Measurements from ENCODE around the gene CREB5.
"Not testable (repeated sequence)": the region's sequence is repeated elsewhere in the genome, so short reads cannot be mapped to it uniquely, and the experiment has no call there.

Gene CREB5

DNA sequence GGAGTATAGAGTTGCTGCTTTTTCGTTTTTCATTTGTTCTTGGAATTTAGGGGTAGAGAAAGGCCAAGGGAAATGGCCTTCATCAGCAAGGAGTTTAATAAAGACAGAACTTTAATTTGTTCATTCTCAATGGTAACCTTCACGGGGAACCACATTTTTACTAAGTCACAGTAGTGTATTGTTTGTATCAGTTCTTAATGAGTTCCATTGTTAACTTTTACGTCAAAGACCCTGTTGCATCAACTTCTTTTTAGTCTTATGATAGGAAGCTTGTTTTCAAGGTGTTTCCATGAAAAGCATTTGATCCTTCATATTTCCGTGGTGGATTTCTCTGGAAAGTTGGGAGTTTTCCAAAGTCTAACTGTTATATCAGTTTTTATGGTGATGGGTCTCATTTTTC lies 169.9 kb downstream of the CREB5 start:
- no peak for DNase-seq (ENCODE audit: low spot score)

GRCh38 chr7:28584235-28584634 lies 171.9 kb downstream of the CREB5 start:
- DNase-seq (ENCODE audit: low spot score), result no peak

GRCh38 chr7:28586736-28587135 lies 174.4 kb downstream of the CREB5 start:
- no peak for DNase-seq (ENCODE audit: low spot score)

- DNase-seq (ENCODE audit: low spot score), result peak; percentile 29
Observed at GRCh38 chr7:28587211-28587610, 174.9 kb downstream of the CREB5 start.

GRCh38 chr7:28588602-28589001 lies 176.3 kb downstream of the CREB5 start:
- DNase-seq (ENCODE audit: low spot score), result no peak

GRCh38 chr7:28591041-28591674 lies 178.8 kb downstream of the CREB5 start:
- DNase-seq (ENCODE audit: low spot score), result no peak

- no peak for DNase-seq (ENCODE audit: low spot score)
Observed at GRCh38 chr7:28591725-28592349, 179.5 kb downstream of the CREB5 start.

- no peak for DNase-seq (ENCODE audit: low spot score)
Observed at GRCh38 chr7:28592861-28593260, 180.5 kb downstream of the CREB5 start.

DNA sequence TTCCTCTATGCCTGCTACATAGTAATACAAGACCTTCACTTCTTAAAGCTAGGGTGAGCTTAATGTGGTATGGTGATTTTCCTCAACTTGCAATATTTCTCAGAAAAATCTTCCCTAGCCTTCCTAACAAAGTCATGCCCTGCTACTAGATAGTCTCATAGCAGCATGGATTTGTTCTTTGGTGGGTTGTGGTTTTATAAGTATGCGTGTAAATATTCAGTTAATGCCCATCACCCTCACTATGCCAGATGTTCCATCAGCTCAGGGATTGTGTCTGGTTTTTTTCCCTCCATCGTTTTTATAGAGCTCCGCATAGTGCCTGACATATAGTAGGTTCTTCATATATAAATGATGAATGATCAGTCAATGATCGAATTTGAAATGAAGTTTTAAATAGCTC lies 182.8 kb downstream of the CREB5 start:
- no peak for DNase-seq (ENCODE audit: low spot score)

- DNase-seq (ENCODE audit: low spot score), result no peak
Observed at GRCh38 chr7:28595801-28596200, 183.5 kb downstream of the CREB5 start.

- DNase-seq (ENCODE audit: low spot score), result peak; percentile 24
Observed at GRCh38 chr7:28596245-28596935, 184.1 kb downstream of the CREB5 start.

GRCh38 chr7:28597284-28597683 lies 185.0 kb downstream of the CREB5 start:
- DNase-seq (ENCODE audit: low spot score), result no peak

GRCh38 chr7:28598037-28598436 lies 185.7 kb downstream of the CREB5 start:
- not testable (repeated sequence) for DNase-seq (ENCODE audit: low spot score)

- DNase-seq (ENCODE audit: low spot score), result no peak
Observed at GRCh38 chr7:28598586-28598985, 186.3 kb downstream of the CREB5 start.

- no peak for DNase-seq (ENCODE audit: low spot score)
Observed at GRCh38 chr7:28599411-28599810, 187.1 kb downstream of the CREB5 start.

DNA sequence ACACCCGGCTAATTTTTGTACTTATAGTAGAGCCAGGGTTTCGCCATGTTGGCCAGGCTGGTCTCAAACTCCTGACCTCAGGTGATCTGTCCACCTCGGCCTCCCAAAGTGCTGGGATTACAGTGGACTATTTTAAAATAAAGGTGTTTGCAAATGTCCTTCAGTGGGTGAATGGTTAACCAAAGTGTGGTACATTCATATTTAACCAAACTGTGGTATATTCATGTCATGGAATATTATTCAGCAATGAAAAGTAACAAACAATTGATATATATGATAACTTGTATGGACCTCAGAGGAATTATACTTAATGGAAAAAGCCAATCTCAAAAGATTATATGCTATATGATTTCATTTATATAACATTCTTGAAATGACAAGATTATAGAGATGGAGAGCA lies 190.0 kb downstream of the CREB5 start:
- no peak for DNase-seq (ENCODE audit: low spot score)

DNA sequence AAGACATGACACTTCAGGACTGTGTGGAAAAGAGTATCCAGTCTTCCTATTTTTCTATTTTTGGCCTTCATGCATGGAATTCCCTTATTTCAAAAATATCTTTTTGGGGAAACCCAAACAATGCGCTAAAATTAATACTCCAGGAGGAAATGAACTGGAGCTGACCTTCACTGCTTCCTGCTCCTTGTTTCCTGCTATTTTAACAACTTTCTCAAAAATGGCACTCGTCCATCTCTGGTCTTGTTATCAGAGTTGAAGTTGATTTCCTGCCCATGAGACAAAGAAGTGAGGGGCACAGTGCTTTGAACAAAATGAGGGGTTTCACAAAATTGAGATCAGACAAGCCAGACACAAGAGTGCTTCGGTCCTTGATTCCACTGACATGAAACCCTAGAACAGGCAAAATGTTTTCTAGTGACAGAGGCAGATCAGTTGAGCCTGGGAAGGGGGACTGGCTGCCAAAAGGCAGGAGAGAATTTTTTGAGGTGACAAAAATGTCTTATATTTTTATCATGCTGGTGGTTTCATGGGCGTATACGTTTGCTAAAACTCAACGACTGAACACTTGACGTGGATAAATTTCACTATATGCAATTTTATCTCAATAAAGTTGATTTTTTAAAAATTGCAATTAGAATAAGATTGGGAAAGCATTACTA lies 193.2 kb downstream of the CREB5 start:
- no peak for DNase-seq (ENCODE audit: low spot score)

DNA sequence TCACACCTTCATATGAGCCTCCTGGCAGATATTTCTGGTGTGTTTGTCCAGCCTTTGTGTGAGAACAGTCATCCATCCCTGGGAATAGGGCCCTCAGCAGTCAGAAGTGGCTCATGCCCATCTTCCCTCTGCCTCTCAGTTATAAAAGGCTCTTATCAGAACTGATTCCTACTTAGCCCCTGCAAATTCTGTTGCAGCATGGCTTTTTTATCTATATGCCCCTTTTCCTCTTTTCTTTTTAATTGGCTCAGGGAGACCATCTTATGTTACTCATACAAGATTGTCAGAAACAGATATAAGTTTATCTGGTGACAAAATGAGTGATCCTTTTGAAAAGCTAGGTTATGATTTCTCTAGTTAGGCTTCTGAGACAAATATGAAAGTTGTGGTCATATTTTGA lies 194.1 kb downstream of the CREB5 start:
- DNase-seq (ENCODE audit: low spot score), result no peak

GRCh38 chr7:28607855-28608193 lies 195.5 kb downstream of the CREB5 start:
- DNase-seq (ENCODE audit: low spot score), result no peak

DNA sequence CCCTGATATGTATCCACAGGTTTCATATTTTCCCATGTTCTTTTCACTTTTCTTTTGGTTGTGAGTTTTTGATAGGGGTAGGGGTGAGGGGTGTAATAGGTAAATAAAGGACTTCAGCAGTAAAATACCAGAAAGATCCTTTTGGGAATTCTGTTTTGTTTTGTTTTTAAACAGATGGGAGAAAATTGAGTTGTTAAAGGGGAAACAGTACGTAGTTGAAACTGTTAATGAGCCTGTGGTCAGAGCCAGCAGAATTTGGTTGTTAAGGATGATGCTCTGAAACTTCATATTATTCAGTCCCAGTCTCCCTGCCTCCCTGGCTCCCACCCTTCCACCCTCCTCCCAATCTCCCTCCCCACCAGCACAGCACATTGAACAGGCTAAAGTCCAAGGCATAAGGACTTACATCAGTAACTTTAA lies 195.9 kb downstream of the CREB5 start:
- no peak for DNase-seq (ENCODE audit: low spot score)

GRCh38 chr7:28608731-28609130 lies 196.4 kb downstream of the CREB5 start:
- no peak for DNase-seq (ENCODE audit: low spot score)

- no peak for DNase-seq (ENCODE audit: low spot score)
Observed at GRCh38 chr7:28609608-28610007, 197.3 kb downstream of the CREB5 start.

DNA sequence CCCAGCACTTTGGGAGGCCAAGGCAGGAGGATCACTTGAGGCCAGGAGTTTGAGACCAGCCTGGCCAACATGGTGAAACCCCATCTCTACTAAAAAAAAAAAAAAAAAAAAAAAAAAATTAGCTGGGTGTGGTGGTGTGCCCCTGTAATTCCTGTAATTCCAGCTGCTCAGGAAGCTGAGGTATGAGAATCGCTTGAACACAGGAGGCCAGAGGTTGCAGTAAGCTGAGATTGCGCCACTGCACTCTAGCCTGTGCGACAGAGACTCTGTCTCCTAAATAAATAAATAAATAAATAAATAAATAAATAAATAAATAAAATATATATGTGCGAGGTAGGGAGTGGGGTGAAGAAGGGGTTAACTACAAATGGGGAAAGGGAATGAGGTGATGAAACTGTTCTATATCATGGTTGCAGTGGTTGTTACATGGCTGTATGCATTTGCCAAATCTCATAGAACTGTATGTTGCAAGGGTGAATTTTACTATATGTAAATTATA lies 199.1 kb downstream of the CREB5 start:
- DNase-seq (ENCODE audit: low spot score), result not testable (repeated sequence)
